Posterior cingulate gyrus (tissue), 11 donors: ENCODE measurements around the gene PICALM.
A peak's percentile ranks its signal among the peaks of the same experiment; 100 is the strongest.
"Not testable (repeated sequence)": the region's sequence is repeated elsewhere in the genome, so short reads cannot be mapped to it uniquely, and the experiment has no call there.

Source experiments
- DNase-seq, 10 donors: peaks; one replicate each; pipeline versions ENCODE4 v3.0.0 to v3.0.0-alpha.2; 2020 to 2021; ENCODE audit warnings: mixed read lengths in 3 of 10
- intact Hi-C: fragments of 100-400 bp; cut with DNase I; formaldehyde crosslinking; loops from one replicate; pipeline ENCODE4 v1.15.1; 2023

PICALM gene

DNA sequence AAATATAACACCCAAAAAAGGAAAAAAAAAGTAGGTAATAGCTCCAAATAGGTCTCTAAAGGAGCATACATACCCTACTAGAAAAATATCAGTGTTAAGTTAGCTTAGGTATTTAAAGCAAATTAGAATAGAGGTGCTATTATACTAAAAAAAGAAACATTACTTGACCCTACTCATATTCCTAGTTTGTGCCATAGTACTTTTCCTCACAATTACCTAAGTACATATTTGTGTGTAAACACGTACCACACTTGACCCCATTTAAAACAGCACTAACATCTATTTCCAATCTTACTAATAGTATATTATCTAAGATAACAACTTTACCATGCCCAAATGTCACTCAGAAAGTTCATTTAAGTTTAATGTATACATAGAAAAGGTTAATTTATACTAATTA, 57.7 kb downstream of the PICALM start:
- intact Hi-C loops = no loop called here

DNA sequence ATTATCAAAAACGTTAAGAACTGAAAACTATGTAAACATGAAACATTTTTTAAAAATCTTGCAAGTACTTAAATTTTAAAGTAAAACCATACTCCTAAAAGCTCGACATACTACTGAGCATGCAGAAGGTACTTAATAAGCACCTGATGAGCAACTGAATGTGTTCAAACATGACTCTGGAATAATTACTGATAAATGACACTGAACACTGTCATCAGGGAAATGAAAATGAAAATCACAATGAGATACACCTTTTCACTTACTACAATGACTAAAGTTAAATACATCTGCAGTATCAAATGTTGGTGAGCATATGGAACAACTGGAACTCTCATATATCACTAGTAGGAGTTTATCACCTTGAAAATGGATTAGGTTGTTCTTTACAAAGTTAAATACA, 65.2 kb downstream of the PICALM start:
- intact Hi-C loops = no loop called here

More for the DNA sequence above, 57.7 kb downstream of the PICALM start:
- no peak for DNase-seq

DNA sequence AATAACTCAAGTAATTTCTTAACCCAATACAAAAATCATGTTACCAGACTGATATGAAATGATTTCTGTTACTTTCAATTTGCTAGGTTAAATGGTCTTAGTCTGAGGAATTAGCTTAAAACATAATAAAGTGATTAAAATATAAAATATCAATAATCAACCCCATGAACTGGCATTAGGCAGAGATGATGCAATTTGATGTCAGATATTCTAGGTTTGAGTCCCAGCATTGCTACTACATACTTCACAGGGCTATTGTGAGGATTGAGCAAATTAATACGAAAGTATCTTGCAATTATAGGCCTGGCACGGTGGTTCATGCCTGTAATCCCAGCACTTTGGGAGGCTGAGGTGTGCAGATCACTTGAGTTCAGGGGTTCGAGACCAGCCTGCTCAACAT, 66.5 kb downstream of the PICALM start:
- intact Hi-C loops = no loop called here
- no peak for DNase-seq

More for the DNA sequence above, 65.2 kb downstream of the PICALM start:
- no peak for DNase-seq

DNA sequence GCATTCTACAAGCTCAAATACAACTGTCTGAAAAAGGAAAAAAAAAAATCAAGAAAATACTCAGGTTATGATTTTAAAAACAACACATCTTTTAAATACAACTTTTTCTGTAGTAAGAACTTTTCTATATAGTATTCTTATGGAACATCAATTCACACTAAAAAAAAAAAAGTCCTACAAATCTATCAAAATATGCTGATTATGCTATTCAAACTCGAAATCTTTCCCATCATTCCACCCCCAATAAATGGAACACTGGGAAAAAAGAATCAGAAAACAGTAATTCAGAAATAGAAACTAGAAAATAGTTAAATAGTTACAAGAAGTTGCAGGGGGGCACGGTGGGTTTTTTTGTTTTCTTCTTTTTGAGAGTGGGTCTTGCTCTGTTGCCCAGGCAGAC, 77.4 kb downstream of the PICALM start:
- intact Hi-C loops = no loop called here
- no peak for DNase-seq

DNA sequence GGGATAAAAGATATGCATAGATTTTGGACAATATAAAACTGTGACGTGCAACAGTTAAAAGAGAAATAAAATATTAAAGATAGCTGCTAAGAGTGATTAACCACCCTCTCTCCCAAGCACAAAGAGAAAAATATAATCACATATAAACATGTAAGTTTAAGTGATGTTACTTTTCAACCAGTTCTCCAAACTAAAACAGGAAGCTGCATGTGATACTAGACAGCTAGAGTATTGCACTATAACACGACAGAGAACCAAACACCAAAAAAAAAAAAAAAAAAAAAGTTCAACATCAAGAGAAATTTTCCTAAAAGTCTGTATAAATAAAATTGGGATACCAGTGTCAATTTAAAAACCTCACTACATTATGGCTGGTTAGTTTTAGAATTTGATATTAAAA, 79.1 kb downstream of the PICALM start:
- intact Hi-C loops = no loop called here
- DNase-seq = no peak

DNA sequence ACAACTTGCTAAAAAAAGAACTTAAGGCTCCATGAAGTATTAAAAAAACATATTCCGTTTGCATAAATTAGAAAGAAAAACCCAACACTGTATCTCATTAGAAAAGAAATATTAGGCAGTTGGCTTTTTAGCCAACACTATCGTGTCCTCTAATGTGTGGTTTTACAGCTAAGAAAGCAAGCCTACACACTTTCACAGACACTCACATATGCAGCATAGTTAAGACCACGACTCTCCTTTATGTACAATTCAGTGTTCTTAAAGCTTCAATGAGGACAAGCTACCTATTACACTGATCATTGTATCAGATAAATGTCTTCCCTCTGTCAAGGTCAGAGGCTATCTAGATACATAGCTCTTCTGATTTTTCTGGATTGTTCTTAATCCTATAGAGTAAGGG, 80.1 kb downstream of the PICALM start:
- no peak for DNase-seq
- intact Hi-C loops = no loop called here

DNA sequence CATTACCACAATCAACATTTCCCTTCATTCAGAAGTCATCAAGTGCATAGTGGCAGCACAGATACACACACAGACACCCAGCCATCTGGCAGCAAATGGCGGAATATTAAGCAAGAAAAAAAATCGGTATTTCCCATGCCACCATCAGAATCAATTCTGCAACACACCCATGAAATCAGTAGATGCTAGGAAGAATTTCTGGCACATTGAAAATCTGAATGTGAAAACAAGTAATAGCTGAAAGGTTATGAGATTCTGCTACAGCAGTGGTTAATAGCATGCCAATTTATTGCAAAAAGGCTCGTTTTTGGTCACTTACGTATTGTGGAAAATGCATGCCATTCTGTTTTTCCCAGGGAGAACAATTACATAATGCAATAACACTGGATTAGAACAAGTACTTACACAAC, 91.1 kb downstream of the PICALM start:
- intact Hi-C loops = no loop called here
- no peak for DNase-seq

DNA sequence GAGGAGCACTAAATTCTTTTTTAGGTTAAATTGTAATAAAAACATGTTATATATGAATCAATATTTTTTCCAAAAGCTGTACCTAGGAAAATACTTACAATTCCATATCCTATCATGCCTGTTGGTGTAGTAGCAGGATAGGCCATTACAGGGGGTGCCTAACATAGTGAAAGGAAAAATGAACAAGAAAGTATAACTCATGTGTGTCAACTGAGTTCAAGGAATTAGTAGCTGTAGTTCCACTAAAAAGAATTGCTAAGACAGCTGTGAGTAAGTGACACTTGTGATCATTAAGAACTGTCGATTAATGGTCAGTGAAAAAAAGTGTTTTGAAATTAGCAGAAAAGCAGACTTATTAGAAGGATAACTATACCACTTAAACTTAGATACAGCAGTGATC, 92.4 kb downstream of the PICALM start:
- no peak for DNase-seq
- intact Hi-C loops = no loop called here

DNA sequence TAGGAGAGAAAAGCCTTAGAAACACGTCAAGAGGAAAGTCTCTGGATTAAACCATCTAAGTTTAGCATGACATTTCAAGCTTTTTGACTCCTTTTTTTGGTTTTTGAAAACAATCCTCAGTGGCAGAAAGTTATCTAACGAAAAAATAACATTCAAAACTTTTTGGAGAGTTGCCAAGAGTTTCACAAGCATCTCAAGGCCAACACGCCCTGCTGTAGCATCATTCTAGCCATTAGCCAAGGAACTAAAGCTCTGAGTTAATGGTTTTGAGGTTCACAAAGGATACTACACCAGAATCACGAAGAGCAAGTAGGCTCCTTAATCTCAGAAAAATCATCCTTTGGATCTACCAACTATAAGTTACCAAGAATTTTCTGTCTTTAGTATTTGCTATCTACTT, 94.8 kb downstream of the PICALM start:
- intact Hi-C loops = no loop called here
- DNase-seq = no peak

DNA sequence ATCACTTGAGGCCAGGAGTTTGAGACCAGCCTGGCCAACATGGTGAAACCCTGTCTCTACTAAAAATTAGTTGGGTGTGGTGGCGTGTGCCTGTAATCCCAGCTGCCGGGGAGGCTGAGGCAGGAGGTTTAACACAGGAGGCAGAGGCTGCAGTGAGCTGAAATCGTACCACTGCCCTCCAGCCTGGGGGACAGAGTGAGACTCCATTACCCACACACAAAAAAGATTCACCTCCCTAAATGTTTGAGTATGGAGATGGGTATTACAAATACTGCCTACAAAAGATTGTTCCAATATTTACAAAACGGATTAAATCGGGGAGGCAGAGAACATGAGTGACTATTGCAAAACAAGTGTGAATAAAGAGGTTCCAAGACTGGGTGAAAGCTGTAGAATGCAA, 98.3 kb downstream of the PICALM start:
- intact Hi-C loops = no loop called here
- DNase-seq = no peak

DNA sequence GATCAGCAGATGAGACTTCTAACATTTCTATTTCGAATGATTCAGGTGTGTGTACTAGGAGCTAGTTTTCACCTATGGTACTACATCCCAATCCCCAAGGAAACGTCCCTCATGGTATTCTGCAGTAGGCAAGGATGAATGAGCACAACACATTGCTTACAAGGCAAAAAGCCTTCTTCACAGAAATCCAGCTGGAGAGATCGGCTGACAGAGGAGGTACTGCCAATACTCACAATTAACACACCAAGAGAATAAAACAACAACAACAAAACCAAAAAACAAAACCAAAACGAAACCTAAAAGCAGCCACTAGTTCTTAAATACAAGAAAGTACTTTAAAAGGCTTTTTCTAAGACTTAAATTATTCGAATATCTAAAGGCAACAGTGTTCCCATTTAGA, 101.4 kb downstream of the PICALM start:
- intact Hi-C loops = no loop called here
- no peak for DNase-seq

DNA sequence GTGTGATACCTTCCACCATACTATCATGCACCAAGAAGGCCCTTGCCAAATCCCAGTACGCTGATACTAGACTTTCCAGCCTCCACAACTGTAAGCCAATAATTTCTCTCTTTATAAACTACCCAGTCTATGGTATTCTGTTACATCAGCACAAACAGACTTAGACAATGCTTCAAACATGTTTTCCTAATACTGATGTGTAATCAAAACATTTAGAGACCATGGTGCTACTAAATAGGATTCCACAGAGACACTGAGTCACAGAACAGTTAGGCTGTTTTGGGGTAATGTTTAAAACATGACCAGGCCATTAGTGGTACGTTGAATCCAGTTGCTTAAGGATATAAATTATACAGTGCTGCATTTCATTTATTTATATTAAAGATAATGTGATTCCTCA, 103.7 kb downstream of the PICALM start:
- DNase-seq = no peak
- intact Hi-C loops = no loop called here

DNA sequence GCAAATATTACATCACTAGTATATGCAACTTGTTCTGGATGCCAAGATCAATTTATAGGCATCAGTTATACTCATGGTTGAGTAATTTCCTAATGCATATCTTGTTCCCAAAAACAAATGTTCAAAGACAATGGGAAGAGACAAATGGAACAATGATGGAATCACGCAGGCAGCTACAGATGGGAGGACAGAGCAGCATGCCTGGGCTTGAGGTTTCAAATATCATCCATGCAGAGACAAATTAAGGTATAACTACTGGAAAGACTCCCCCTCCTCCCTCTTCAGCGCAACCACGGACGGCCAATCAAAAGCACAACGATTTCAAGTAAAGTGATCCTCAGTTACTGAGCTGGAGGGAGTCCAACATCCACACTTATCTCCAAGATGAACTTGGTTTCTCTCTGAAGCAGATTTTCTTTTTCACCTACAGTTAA, 106.9 kb downstream of the PICALM start:
- no peak for DNase-seq
- intact Hi-C loops = no loop called here

DNA sequence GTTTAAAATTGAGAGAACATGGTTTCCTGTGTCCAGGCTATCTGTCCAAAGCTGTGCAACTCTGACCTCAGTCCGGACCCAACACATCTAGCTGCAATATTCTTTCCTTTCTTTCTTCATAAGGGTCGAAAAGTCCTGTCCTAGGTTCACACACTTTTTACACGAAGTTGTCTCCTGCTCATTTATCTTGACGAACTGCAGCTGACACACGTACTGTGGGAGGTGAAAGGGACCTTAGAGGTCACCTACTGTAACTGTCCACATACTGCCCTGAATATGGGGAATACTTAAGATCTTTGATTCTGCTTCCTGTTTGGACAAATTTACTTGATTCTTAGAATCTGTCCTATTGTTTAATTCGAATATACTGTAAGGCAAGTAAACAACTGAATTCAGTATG, 107.8 kb downstream of the PICALM start:
- DNase-seq = no peak
- intact Hi-C loops = no loop called here

DNA sequence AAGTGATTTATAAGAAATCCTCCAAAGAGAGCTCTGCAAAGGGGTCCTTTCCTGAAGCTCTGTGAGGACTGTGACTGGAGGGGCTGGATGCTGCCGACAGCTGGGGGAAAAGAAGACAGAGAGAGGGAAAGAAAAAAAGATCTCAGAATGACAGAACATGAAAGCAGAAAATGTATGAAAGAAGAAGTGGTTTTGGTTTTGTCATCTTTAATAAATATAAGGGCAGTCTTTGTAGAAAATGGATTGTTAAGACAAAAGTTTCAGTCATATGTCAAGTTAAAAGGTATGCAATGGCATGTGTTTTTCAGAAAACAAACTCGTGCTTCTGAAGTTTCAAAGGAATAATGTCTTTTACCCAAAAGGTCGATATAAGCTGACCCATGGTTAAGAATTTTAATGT, 108.2 kb downstream of the PICALM start:
- intact Hi-C loops = no loop called here
- no peak for DNase-seq

DNA sequence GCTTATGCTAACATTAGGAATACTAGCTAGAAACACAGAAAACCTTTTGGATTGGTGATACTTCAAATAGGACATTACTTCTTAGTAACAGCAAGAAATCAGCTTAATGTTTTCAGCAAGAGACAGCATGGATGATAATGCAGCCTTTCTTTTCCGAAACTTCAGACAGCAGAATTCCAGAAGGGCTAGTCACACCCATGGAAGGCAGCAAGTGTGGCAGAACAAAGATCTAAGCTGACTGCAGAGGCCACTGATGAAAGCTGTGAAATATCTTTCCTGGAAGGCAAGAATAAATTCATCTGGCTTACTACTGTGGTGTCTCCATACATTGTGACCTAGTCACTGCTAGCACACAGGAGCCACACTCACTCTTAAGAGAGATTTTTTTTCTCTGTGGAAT, 113.4 kb downstream of the PICALM start:
- intact Hi-C loops = no loop called here
- no peak for DNase-seq

DNA sequence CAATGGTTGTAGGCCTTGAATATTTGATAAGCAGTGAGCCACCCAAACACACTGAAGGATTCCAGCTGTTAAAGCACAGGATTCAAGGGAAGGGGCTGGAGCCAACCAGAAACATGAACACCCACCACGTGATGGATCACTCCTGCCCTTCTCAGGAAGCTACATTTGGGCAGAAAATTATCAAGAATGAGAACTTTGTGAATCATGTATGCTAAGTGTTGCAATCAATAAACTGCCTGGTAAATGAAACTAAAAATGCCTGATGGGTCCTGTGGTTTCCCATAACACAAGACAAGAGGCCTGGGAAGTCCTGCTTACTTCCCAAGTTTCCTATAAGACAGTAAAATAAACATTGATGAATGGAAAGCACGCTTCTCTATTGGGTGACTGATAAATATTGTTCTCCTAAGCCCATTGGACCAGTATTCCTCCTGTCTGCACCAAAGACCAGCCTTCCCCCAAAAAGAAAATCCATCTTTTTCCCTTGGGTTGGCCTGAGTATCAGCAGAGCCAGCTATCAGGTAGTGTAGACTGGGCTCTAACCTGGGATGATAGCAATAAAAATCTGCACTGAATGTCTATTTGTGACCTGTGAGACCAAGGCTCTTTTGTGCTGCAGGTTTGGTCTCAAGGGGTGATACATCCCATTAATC, 115.3 kb downstream of the PICALM start:
- intact Hi-C loops = no loop called here
- no peak for DNase-seq

DNA sequence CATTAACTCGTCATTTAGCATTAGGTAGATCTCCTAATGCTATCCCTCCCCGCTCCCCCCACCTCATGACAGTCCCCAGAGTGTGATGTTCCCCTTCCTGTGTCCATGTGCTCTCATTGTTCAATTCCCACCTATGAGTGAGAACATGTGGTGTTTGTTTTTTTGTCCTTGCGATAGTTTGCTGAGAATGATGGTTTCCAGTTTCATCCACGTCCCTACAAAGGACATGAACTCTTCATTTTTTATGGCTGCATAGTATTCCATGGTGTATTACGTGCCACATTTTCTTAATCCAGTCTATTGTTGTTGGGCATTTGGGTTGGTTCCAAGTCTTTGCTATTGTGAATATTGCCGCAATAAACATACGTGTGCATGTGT, 116.8 kb downstream of the PICALM start:
- DNase-seq, intact Hi-C loops: not testable (repeated sequence)

DNA sequence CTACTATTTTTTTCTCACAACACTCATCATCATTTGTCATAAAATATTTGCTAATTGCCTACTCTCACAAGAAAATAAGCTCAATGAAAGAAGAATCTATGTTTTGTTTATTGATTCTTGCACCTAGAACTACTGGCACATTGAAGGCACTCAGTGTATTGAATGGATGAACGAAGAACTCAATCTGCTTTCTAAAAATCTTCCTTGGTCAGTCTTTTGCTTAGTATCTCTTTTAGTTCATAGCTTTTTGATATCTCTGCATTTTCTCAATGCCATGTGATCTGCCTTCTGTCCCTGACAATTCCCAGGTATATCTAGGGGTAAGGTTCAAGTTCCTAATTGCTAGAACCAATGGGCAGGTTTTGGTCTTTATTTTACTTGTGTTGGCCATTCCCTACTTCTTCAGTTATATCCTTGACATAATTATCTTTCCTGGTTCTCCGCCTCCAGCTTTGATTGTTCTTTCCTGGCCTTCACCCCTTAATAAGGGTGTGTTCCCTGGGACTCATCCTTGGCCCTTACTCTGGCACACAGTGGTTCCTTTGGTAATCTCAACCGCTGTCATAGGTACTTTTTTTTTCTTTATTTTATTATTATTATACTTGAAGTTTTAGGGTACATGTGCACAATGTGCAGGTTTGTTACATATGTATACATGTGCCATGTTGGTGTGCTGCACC, 117.3 kb downstream of the PICALM start:
- no peak for DNase-seq
- intact Hi-C loops = no loop called here

DNA sequence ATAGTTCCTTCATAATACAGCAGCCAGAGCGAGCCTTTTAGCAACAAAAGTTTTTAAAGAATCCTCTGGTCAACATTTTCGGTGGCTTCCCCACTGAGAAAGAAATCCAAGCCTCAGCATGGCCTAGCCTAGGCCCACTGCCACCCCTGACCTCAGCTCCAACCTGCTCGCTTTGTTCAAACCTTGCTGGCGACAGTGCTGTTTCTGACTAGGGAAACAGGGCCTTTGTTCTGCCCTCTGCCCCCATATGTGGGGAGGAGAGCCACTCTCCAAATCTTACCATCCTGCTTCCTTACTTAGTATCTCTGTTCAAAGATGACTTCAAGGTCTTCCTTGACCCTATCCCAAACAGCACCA, 117.9 kb downstream of the PICALM start:
- intact Hi-C loops = no loop called here
- peak in 1 of 10 donors; percentile 22 for DNase-seq

DNA sequence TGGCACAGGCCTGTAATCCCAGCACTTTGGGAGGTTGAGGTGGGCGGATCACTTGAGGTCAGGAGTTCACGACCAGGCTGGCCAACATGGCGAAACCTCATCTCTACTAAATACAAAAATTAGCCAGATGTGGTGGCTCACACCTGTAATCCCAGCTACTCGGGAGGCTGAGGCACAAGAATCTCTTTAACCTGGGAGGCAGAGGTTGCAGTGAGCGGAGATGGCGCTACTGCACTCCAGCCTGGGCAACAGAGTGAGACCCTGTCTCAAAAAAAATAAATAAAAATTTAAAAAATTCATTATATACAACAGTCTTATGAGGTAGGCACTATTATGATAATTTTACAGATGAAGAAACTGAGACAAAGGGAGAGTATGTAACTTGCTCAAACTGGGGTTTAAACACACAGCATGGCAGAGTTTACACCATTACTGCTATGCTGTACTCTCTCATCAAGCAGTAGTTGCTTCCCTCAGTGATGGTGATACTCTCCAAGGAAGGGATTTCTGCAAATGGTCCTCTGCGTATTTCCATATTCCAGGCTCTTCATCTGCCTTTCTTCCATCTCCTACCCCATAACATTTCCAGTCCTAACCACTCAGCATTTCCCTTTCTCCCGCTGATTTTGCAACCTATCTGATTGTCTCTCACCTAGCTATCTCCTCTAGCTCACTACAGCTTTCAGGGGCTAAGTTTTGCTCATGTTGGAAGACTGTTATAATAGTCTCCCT, 118.4 kb downstream of the PICALM start:
- peak in 1 of 10 donors; percentile 16 for DNase-seq

DNA sequence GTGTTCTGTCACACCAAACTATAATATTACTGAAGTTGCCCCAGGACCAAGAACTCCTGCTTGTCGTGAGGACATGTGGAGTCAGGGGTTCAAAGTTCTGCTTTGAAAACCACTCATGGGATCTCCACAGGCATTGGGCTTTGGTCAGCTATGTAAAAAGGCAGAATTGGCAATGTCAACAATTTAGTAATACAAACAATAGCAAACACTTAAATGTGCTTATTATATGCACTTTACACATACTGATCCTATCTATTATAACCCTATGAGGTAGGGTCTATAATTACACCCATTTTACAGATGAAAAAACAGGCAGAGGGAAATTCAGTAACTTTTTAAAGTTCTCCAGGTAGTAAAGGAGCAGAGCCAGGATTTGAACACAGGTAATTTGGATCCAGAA, 119.1 kb downstream of the PICALM start:
- intact Hi-C loops = loop anchor here (5.0 to 10.0 kb wide), 3 partner anchors 92 to 118 kb away; partner anchors contain the start of genes CCDC83 and PICALM
- DNase-seq = no peak

More for the DNA sequence above, 118.4 kb downstream of the PICALM start:
- intact Hi-C loops = no loop called here
